ENCODE results near the gene POLN.

DNA sequence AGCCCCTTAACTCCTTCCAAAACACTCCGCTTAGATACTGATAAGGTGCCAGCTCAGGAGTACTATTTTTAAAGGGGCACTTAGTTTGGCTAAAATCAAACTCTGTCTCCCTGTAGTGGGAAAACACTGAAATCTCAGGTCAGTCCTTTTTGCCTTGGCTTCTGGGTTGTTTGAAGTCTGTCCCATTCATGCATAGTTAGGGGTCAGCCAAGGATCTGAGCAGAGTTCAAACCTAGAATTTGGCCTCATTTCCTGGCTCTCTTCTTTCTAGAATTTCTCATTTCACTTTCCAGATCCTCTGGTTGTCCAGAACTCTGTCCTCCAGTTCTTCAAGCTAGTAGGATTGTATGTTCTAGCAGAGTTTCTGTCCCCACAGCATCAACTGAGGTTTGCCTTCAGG, 151.3 kb downstream of the POLN start:
- TF ChIP-seq POLR2AphosphoS5 (IDR thresholded peaks at IDR 0.05): no peak
- TF ChIP-seq, protein P1, sequence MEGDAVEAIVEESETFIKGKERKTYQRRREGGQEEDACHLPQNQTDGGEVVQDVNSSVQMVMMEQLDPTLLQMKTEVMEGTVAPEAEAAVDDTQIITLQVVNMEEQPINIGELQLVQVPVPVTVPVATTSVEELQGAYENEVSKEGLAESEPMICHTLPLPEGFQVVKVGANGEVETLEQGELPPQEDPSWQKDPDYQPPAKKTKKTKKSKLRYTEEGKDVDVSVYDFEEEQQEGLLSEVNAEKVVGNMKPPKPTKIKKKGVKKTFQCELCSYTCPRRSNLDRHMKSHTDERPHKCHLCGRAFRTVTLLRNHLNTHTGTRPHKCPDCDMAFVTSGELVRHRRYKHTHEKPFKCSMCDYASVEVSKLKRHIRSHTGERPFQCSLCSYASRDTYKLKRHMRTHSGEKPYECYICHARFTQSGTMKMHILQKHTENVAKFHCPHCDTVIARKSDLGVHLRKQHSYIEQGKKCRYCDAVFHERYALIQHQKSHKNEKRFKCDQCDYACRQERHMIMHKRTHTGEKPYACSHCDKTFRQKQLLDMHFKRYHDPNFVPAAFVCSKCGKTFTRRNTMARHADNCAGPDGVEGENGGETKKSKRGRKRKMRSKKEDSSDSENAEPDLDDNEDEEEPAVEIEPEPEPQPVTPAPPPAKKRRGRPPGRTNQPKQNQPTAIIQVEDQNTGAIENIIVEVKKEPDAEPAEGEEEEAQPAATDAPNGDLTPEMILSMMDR (IDR thresholded peaks at IDR 0.05): no peak
- TF ChIP-seq POLR2A (IDR thresholded peaks at IDR 0.05): no peak
